ENCODE measurements around the gene HPS6. TPM values are rescaled to one million over a fixed set of nuclear protein-coding genes. Genes with fewer than 3 reads are reported as not detected.

The HPS6 gene
- total RNA-seq, result 31.1 and 34.6 TPM in 2 replicates

GRCh38 chr10:102064868-102065560, at the start of gene HPS6:
Gene HPS6 (plus strand): TSS chr10:102065349. CDS start chr10:102065475, 126 bp downstream.

GRCh38 chr10:102055647-102056419, 9.3 kb upstream of the HPS6 start, which contains the start of gene ARMH3:
Gene ARMH3 (minus strand): TSS chr10:102056173. CDS start chr10:102040114, 16,059 bp downstream.

Other genes starting within 250 kb of the HPS6 start
- 86.7 and 118 TPM in 2 replicates for gene OGA, start 246.9 kb upstream of the HPS6 start, total RNA-seq
- gene KCNIP2, start 221.5 kb upstream of the HPS6 start, total RNA-seq, result 1.5 and 1.8 TPM in 2 replicates
- 11.2 and 11.7 TPM in 2 replicates for gene ARMH3, start 9.2 kb upstream of the HPS6 start, total RNA-seq
- gene LDB1, start 55.0 kb downstream of the HPS6 start, total RNA-seq, result 43.3 and 48.1 TPM in 2 replicates
- gene PPRC1, start 67.7 kb downstream of the HPS6 start, total RNA-seq, result 13.3 and 20.9 TPM in 2 replicates
- gene NOLC1, start 87.0 kb downstream of the HPS6 start, total RNA-seq, result 20.2 and 28.0 TPM in 2 replicates
- gene ELOVL3, start 160.9 kb downstream of the HPS6 start, total RNA-seq, result 0.13 and 0.20 TPM in 2 replicates
- 0.13 and 0.23 TPM in 2 replicates for gene PITX3, start 176.2 kb downstream of the HPS6 start, total RNA-seq
- 50.8 and 56.1 TPM in 2 replicates for gene GBF1, start 180.2 kb downstream of the HPS6 start, total RNA-seq

Data from smooth muscle cell of the pulmonary artery (primary cell).